ENCODE results near the gene SLC7A14. TPM values are rescaled to one million over a fixed set of nuclear protein-coding genes. Genes with fewer than 3 reads are reported as not detected.

Gene SLC7A14
- total and polyA plus RNA-seq, 2 donors (not counting 3 experiments of a cell fraction or from before 2014, with no cell fraction given): 0.07 to 0.57 TPM

DNA sequence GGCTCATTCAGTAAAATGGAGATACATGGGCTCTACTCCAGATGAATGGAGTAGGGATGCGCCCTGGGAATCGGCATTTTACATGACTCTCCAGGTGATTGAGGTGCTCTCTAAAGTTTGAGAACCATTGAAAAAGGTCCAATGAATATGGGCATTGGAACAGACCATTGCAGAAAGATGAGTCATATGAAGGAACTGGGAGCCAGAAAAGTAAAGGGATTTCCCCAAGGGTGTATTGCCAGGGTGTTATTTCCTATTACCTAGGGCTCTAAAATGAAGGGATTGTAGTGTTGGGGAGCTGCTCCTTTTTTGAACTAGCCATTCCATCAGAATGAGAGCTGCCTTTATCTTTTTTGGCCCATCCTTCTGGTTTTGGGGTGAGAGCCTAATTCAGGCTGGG lies 145.5 kb downstream of the SLC7A14 start:
- H3K9ac ChIP-seq (replicated peaks; ENCODE audit: extremely low read depth, insufficient read depth, low read length): no peak overlapping the region
- peak; percentile 31 for DNase-seq (ENCODE audit: low read depth, low spot score)
- no peaks in the 10 kb centered on the region for H3K9me1 ChIP-seq (replicated peaks; ENCODE audit: control insufficient read depth, extremely low read depth, insufficient read depth, low read length)
- no peaks in the 10 kb centered on the region for H4K20me1 ChIP-seq (replicated peaks; ENCODE audit: control insufficient read depth, extremely low read depth, insufficient read depth, low read length)
- TF ChIP-seq JUN (IDR thresholded peaks at IDR 0.05; ENCODE audit: borderline replicate concordance, insufficient read depth, insufficient read length, low read depth) (peak; percentile 14), FOS (IDR thresholded peaks at IDR 0.05; ENCODE audit: borderline replicate concordance, insufficient read depth, low read length) (peak; percentile 41), MYC (IDR thresholded peaks at IDR 0.05; ENCODE audit: low read depth, low read length) (no peak), EZH2 (IDR thresholded peaks at IDR 0.05; ENCODE audit: borderline replicate concordance, low read depth, low read length, severe bottlenecking) (no peak), GATA2 (IDR thresholded peaks at IDR 0.05; ENCODE audit: insufficient read depth, insufficient read length, low read depth, low read length) (no peak), POLR2AphosphoS5 (IDR thresholded peaks at IDR 0.05; ENCODE audit: insufficient read depth, low read depth, low read length) (peak; percentile 22), POLR2A (IDR thresholded peaks at IDR 0.05; ENCODE audit: low read depth, low read length) (no peak)
- TF ChIP-seq, protein P1, sequence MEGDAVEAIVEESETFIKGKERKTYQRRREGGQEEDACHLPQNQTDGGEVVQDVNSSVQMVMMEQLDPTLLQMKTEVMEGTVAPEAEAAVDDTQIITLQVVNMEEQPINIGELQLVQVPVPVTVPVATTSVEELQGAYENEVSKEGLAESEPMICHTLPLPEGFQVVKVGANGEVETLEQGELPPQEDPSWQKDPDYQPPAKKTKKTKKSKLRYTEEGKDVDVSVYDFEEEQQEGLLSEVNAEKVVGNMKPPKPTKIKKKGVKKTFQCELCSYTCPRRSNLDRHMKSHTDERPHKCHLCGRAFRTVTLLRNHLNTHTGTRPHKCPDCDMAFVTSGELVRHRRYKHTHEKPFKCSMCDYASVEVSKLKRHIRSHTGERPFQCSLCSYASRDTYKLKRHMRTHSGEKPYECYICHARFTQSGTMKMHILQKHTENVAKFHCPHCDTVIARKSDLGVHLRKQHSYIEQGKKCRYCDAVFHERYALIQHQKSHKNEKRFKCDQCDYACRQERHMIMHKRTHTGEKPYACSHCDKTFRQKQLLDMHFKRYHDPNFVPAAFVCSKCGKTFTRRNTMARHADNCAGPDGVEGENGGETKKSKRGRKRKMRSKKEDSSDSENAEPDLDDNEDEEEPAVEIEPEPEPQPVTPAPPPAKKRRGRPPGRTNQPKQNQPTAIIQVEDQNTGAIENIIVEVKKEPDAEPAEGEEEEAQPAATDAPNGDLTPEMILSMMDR (IDR thresholded peaks at IDR 0.05; ENCODE audit: extremely low read depth in 1 of 2, insufficient read depth in 1 of 2, low read depth in 1 of 2, low read length in 2 of 2): no peak
- TF ChIP-seq, protein P2, sequence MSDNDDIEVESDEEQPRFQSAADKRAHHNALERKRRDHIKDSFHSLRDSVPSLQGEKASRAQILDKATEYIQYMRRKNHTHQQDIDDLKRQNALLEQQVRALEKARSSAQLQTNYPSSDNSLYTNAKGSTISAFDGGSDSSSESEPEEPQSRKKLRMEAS (IDR thresholded peaks at IDR 0.05; ENCODE audit: insufficient read depth, insufficient read length): no peak
- intact Hi-C loops (cut with micrococcal nuclease): no loop called here
- ChIA-PET CTCF (interaction anchor here (0.6 to 2.2 kb wide), 4 partner anchors 9 to 56 kb away, joined by 3 to 7 read pairs (median 4); no protein-coding TSS in a partner anchor), POLR2A (no interaction called here)
- FAIRE-seq: no peak
- H3K4me3 ChIP-seq (replicated peaks in 1 of 3; ENCODE audit: insufficient read depth in 1 of 3, low read depth in 1 of 3, low read length in 3 of 3): no peak overlapping the region
- H3K79me2 ChIP-seq (ENCODE audit: control insufficient read depth, insufficient read depth, low read length): no peaks in the 10 kb centered on the region
- H3K27me3 ChIP-seq (ENCODE audit: control insufficient read depth in 2 of 2, insufficient read depth in 2 of 2, low read length in 2 of 2): no peaks in the 10 kb centered on the region
- dilution Hi-C loops (cut with MboI; ENCODE audit: extremely low pct_ligation_motif_present, low sequenced_read_pairs): loop anchor here (10.0 kb wide), 1 partner anchor 374 kb away; no protein-coding TSS in a partner anchor
- peaks cover 13% of the 10 kb centered on the region for H3K4me1 ChIP-seq (ENCODE audit: control insufficient read depth, extremely low read depth, insufficient read depth, low read length)
- peaks cover 2 to 3% of the 10 kb centered on the region in 2 experiments for H3K36me3 ChIP-seq (ENCODE audit: control insufficient read depth in 2 of 2, extremely low read depth in 1 of 2, insufficient read depth in 2 of 2, low read length in 2 of 2)
- H2AFZ ChIP-seq (ENCODE audit: low read depth, low read length): no peak overlapping the region
- no peak overlapping the region for H3K27ac ChIP-seq (ENCODE audit: insufficient read depth, low read depth, low read length)
- TSS peak; percentile 2 for BruUV-seq (replicated peaks)
- H3K4me2 ChIP-seq (ENCODE audit: insufficient read depth, low read length): no peak overlapping the region
- H3K9me3 ChIP-seq (replicated peaks; ENCODE audit: control insufficient read depth, insufficient read depth, low read length): no peaks in the 10 kb centered on the region
